GM19324 (cell line): ENCODE data around the gene HARBI1.

Experiments
- ATAC-seq: cut with Tn5 transposase; IDR thresholded peaks from one replicate; pipeline ENCODE4 v1.9.1; 2021; ENCODE audit warnings: mild to moderate bottlenecking, moderate library complexity; ENCODE audit not compliant: unreplicated experiment, low FRiP score

The HARBI1 gene

GRCh38 chr11:46557684-46558151, 59.3 kb downstream of the HARBI1 start:
- no peak for ATAC-seq

DNA sequence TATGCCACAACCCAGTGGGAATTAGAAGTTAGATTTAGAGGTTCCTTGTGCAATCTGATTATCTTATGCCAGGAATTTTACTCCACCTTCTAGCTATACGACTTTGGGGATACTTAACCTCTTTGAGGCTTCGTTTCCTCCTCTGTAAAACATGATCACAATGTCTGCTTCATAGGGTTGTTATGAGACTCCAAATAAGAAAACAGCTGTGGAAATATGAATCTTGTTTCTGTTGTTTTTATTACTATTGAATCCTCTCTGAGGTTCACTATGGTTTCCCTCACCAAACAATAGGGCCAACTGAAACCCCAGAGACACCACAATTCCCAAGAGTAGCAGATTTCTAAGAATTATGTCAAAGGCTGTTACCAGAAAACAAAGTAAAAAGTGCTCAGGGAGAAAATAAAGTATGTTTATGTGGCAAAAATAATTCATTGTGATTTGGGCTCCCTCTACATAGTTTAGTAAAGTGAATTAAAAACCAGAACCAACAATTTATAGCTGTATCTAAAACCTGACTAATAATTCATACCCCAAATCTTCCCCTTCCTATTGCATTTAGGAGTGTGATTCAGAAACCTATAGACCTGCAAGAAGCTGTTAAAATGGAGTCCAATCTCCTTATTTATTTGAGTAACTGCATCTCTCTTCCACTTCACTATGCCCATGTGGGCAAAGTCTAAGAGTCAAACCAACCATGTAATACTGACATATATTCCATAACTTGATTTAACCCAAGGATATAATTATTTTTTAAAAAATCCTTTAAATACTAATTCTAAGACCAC, 61.6 kb downstream of the HARBI1 start:
- no peak for ATAC-seq

DNA sequence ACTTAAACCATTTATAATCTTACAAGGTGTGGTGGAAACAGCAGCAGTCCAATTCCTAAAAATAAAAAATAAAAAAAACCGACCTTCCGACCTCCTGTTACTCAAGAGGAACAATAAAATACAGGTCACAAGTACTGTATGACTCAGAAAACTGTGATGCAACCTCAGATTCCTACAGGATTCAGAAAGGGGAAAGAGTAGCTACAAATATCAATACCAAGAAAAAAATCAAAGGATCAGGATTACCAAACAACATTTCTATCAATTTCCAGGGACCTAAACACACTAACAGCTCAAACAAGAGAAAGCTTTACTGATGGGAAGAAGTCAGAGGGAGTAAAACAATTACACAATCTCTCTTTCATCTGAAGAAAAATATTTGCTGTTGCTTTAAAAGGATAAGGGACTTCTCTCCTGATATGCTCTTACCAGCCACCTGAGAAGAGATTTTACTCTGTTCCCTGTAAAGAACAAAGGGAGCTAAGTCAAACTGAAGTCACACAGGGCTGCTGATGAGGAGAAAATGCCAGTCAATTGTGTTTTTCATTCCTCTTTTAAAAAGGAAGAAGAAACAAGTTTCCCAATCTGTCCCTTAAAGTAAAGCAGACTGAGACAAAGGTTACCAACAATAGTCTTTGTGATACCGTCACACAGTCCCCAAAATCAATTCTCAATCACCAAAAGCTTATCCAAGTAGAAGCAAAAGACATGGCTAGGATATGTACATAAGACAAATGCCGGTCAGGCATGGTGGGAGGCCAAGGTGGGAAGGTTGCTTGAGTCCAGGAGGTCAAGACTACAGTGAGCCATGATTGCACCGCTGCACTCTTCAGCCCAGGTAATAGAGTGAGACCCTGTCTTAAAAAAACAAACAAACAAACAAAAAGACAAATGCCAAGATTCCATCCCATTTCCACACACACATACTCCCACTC, 62.5 kb downstream of the HARBI1 start:
- ATAC-seq = no peak

GRCh38 chr11:46553814-46554212, 63.2 kb downstream of the HARBI1 start:
- ATAC-seq = no peak
